ENCODE data around the gene PAM16.

The PAM16 gene

GRCh38 chr16:4317532-4318450 is 33.3 kb downstream of the PAM16 start:
- no peak for DNase-seq

DNA sequence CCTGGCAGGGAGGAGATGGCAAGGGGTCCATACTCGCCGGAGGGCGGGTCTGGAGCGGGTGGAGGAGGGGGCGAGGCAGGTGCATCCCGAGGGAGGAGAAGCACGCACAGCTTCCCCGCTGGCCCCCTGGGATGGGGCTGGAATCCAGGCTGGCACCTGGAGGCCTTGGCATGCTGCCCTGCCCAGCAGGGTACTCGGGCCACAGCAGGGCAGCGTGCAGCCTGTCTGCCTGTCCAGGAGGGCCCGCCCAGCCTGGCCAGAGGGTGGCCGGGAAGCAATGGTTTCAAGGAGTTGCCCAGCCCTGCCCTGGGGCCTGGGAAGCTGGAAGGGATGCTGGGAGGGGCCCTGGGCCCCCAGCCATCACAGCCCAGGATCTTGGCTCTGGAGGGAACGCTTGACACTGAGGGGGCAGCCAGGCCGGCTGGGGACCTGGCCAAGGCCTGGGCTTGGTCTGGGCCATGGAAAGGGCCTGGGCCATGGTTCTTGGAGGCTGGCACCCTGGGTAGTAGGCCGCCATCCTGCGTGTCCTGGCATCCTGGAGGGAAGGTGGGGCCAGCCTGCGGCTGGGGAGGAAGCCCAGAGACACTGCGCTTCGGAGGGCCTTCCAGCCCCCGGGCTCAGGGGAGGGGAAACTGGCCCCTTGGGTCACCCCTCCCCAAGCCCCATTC is 34.1 kb downstream of the PAM16 start:
- no peak for DNase-seq

DNA sequence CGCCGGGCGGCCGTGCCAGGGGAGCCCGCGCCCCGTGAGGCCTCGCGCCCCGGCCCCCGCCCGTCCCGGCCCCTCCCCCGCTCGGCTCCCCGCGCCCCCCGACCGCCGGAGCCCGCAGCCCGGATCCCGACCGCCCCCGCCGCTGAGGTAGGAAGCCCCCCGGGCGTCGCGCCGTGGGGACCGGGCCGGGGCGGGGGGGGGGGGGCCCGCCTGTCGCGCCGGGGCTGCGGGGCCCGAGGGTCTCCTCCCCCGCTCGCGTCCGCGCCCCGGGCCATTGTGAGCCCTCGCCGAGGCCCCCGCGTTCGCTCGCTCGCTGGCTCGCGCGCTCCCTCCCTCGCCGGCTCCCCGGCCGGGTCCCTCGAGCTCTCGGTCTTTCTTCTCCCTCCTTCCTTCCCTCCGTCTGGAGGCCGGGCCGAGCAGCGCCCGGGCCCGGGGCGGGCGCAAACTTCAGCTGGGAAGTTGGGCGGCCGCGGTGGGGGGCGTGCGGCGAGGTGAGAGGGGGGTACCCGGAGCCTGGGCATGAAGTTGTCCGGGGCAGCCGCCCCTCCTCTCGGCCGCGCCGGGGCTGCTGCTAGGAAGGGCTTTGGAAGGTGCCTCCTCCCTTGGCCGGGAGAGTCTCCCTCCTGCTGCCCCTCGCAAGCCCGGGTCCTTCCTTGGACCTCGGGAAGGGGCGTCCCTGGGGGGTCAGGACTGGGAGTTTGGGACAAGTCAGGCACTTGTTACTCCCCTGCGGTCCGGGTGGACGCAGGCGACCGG is 34.8 kb downstream of the PAM16 start:
- DNase-seq = no peak

GRCh38 chr16:4315186-4316107 is 35.7 kb downstream of the PAM16 start, which contains the start of gene GLIS2:
TSS of gene GLIS2 (plus strand) at chr16:4316067. CDS start at chr16:4332281, 16,214 bp downstream.
- DNase-seq = peak; percentile 14

GRCh38 chr16:4314532-4315185 is 36.5 kb downstream of the PAM16 start:
- DNase-seq = no peak

DNA sequence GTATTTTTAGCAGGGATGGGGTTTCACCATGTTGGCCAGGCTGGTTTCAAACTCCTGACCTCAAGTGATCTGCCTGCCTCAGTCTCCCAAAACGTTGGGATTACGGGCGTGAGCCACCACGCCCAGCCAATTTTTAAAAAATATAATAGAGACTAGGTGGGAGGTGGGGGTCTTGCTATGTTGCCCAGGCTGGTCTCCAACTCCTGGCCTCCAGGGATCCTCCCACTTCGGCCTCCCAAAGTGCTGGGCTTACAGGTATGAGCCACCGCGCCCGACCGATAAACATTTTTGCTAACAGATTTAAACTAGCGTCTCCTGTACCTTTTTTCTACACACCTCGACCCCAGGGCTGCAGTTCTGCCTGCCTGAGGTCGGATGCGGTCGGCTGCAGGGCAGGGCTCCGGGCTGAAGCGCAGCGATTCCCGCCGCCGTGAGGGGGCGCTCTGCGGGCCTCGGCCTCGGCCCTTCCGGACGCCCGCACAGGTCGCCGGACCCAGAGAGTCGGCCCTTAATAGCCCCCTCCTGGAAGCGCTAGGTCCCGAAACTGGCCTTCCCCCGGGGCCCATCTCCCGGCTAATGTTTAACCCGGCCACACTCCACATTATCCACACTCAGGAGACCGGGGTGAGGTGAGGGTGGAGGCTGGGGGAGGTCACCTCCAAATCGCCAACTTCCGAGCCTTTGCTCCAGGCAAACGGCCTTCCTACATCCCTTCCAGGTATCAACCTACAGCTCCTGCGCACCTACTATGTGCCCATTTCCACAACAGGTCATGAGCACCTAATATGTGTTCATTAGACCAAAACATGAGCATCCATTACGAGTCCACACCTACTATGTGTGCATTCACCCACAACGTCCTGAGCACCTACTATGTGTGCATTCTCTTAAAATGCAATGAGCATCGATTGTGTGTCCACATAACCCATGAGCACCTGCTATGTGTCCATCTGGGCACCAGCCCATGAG is 37.3 kb downstream of the PAM16 start:
- no peak for DNase-seq

DNA sequence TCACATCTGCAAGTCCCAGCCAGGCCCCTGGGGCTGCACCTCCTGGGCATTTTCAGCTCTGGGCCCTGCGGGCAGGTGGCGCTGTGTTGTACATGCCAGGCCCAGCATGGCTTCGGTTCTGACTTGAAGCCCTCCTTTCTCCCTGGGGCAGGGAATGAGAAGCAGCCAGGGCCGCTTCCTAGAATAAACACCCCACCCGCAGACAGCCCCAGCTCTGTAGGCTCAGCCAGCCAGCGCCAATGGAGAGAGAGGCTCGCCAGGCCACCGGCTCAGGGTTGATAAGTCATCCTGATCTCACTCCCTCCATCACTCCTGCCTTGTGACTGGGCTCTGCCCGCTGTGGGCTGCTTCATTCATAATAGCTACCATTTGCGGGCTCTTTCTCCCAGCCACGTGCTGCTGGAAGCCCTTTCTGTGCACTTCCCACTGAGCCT is 41.3 kb downstream of the PAM16 start:
- no peak for DNase-seq

DNA sequence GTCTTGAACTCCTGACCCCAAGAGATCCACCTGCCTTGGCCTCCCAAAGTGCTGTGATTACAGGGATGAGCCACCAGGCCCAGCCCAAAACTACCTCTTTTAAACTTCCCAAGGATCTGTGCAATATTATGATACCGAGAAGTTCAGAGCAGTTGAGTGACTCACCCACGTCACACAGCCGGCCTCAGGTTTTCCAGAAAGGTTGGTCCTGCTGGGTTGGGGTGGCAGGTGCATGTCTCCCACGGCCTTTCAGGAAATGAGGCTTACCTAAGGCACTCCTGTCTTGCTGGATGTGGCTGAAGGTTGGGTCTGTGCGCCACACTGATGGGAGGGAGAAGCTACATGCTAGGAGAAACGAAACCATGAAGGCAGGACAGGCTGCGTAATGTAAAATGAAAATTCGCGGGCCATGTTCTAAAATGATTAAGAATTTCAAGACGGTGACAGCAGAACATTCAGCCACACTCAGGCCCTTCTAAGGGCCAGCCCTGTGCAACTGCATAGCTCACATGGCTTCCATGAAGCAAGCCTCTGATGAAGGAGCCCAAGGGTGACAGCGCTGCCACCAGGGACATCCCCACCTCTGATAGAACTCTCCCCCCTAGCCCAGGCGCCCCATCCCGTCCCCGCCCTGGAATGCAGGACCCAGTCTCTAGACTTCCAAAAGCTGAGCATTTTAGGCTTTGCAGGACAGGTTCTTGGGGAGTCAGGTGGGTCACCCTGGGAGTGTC is 41.9 kb downstream of the PAM16 start:
- no peak for DNase-seq

DNA sequence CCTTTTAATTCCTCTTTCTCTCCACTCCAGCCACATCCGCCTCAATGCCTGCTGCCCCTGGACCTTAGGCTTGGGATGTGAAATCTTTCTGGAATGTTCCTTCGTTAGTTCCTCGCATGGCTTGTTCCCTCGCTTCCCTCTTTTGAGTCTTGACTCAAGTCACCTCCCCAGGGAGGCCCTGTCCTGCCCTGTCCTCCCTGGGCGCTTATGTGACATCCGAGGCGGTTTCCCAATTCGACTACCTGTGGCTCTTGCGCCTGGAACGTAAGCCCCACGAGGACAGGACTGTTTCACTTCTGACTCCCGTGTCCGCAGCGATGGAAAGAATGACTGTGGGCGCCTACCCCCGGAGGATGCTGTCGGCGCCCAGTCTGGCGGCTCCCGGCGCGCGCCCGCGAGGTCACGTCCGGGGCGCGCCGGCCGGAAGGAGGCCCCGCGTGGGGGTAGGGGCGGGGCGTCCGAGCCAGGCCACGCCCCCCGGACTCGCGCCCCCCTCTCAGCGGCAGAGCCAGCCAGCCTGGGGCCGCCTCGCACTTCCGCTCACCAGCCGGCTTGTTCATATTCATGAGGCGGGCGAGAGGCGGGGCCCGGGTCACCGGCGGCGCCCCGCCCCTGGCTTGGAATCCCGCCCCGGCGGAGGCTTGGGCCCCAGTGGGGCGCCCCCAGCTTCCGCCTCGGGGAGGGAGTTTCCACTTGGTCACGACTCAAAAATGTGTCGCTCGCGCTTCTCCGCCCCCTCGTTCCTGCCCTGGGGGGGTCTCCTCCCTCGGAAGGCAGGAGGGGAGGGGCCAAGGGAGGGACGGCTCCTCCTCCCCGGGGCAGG is 43.7 kb downstream of the PAM16 start:
- peak; percentile 52 for DNase-seq

GRCh38 chr16:4306470-4307214 is 44.5 kb downstream of the PAM16 start:
- DNase-seq = no peak

DNA sequence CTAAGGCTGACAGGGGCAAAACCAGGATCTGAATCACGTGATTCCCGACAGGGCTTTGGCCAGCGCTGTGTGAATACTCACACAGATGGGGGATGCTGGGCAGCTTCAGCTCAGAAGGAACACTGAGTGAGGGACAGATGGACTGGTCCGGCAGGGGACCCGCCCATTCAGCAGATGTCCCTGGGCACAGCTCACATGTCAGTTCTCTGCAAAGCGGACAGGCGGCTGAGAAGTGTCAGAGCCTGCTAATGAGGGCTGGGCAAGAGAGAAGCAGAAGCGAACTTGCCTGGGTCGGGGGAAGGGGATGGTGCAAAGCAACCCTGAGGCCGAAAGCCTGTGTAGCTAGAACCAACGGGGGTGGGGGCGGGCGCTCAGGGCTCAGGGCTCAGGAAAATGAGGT is 47.1 kb downstream of the PAM16 start:
- no peak for DNase-seq

DNA sequence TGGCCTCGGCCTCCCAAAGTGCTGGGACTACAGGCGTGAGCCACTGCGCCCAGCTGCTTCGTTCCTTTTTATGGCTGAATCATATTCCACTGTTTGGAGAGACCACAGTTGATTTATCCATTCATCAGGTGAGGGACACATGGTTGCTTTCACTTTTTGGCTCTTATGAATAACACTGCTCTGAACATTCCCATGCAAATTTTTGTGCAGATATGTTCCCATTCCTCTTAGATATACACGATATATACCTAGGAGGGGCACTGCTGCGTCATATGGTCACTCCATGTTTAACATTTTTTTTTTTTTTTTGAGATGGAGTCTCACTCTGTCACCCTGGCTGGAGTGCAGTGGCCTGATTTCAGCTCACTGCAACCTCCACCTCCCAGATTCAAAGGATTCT is 49.2 kb downstream of the PAM16 start:
- DNase-seq = no peak

DNA sequence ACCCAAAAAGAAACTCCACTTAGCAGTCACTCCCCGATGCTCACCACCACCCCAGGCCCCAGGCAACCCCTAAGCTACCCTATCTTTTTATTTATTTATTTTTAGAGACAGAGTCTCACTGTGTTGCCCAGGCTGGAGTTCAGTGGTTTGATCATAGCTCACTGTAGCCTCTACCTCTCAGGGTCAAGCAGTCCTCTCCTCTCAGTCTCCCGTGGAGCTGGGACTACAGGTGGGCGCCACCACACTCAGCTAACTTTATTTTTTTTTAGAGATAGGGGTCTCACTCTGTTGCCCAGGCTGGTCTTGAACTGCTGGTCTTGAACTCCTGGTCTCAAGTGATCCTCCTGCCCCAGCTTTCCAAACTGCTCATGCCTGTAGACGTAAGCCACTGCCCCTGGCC is 49.9 kb downstream of the PAM16 start:
- DNase-seq = no peak

- DNase-seq = peak; percentile 22
Observed at GRCh38 chr16:4298761-4299522, 52.2 kb downstream of the PAM16 start.

DNA sequence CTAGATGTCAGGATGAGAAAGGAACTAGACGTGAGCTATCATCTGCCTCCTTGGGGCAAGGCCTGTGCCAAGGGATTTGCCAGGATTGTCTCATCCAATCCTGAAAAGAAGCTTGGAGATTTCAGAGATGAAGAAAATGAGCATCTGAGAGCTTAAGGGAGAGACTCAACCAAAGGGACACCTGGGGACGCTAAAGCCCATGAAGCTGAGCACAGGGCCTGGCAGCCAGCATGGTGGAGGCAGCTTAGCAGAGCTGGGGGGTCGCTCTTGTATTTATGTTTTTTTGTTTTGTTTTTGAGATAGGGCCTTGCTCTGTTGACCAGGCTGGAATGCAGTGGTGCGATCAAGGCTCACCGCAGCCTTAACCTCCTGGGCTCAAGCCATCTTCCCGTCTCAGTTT is 53.6 kb downstream of the PAM16 start:
- no peak for DNase-seq

GRCh38 chr16:4295581-4295980 is 55.5 kb downstream of the PAM16 start:
- DNase-seq = no peak

DNA sequence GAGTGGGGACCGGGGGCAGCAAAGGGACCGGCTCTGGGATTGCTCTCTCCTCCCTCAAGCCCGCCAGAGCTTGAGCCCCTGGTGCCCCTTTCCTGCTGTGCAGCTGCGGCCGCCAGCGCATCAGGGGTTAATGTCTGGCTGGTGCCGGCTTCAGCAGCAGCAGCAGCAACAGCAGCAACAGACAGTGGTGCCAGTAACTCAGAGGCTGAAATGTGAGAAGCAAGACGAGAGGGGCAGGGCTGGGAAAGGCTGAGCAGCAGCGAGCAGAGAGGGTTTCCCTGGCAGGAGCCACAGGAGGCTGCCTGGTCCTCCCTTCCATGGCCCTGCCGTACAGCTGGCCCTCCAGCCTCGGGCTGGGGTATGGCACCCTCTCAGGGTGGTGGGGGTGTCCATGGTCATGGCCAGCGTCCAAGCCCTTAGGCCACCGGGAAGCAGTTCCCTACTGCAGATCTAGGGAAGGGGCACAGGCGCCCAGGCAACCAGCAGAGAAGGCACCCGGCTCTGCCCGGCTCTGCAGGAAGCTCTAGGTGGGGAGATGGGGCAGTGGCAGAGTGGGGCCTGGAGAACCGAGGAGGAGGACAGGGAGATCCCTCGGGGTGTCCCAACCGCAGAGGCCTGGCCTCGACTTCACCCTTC is 57.2 kb downstream of the PAM16 start:
- DNase-seq = peak; percentile 17
